Upper lobe of left lung (tissue), 4 donors: Measurements from ENCODE around the gene AMY2A.

ENCODE experiments used
- EP300 ChIP-seq, 4 donors: sonication (generic); formaldehyde crosslinking; IDR thresholded peaks; one replicate each; pipeline ENCODE4 v1.5.1; 2017; ENCODE audit warnings: antibody characterized with exemption in 4 of 4, control low read depth in 2 of 4
- POLR2A ChIP-seq, 4 donors: fragments of 450-650 bp; IDR thresholded peaks; one replicate each; pipeline ENCODE4 v1.5.1; 2016 to 2017; ENCODE audit warnings: antibody characterized with exemption in 4 of 4, mild to moderate bottlenecking in 2 of 4
- POLR2AphosphoS5 ChIP-seq, 2 donors: sonication (generic); formaldehyde crosslinking; IDR thresholded peaks; one replicate each; pipeline ENCODE4 v1.5.1; 2017; ENCODE audit warnings: antibody characterized with exemption in 2 of 2
- TF ChIP-seq, protein P1 (sequence below), 6 experiments: fragments of 450-650 bp in 4 of 6; fragments of 200-600 bp in 2 of 6; sonication (generic) in 2 of 6; IDR thresholded peaks; one replicate each; pipeline ENCODE4 v1.5.1; 2016 to 2019; ENCODE audit warnings: antibody characterized with exemption in 6 of 6

DNA sequence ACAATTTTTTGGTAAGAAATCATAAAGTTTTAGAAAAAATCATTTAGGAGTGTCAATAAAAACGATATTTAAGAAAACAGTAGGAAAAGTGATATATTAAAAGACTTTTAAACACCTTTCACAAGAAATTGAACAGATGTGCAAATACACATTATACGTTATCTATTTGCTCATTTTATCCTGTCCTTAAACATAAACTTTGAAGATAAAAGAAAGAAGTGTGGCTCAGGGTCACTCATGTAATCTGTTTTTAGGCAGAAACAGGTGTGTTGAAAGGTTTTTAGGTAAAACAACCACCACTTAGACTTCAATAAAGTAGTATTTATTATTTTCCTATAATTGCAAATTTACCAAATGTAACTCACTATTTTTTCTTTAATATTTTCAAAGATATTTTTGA lies 32.7 kb upstream of the AMY2A start:
- TF ChIP-seq, protein P1, sequence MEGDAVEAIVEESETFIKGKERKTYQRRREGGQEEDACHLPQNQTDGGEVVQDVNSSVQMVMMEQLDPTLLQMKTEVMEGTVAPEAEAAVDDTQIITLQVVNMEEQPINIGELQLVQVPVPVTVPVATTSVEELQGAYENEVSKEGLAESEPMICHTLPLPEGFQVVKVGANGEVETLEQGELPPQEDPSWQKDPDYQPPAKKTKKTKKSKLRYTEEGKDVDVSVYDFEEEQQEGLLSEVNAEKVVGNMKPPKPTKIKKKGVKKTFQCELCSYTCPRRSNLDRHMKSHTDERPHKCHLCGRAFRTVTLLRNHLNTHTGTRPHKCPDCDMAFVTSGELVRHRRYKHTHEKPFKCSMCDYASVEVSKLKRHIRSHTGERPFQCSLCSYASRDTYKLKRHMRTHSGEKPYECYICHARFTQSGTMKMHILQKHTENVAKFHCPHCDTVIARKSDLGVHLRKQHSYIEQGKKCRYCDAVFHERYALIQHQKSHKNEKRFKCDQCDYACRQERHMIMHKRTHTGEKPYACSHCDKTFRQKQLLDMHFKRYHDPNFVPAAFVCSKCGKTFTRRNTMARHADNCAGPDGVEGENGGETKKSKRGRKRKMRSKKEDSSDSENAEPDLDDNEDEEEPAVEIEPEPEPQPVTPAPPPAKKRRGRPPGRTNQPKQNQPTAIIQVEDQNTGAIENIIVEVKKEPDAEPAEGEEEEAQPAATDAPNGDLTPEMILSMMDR (IDR thresholded peaks at IDR 0.05) = no peak
- TF ChIP-seq POLR2A (IDR thresholded peaks at IDR 0.05) = no peak
- no peak for TF ChIP-seq POLR2AphosphoS5 (IDR thresholded peaks at IDR 0.05)
- TF ChIP-seq EP300 (IDR thresholded peaks at IDR 0.05) = no peak
